SK-N-SH (cell line): Measurements from ENCODE around the gene CATSPER4.

Source experiments
- TF ChIP-seq, protein P1 (sequence below): IDR thresholded peaks from 2 replicates; pipeline ENCODE4 v1.6.1; 2012; ENCODE audit warnings: mild to moderate bottlenecking, low read depth, low read length, moderate library complexity
- TF ChIP-seq, protein P2 (sequence below): fragments of 150-350 bp; IDR thresholded peaks from 2 replicates; pipeline ENCODE4 v1.6.1; 2017; ENCODE audit warnings: antibody characterized with exemption, low read length, low read depth, borderline replicate concordance

DNA sequence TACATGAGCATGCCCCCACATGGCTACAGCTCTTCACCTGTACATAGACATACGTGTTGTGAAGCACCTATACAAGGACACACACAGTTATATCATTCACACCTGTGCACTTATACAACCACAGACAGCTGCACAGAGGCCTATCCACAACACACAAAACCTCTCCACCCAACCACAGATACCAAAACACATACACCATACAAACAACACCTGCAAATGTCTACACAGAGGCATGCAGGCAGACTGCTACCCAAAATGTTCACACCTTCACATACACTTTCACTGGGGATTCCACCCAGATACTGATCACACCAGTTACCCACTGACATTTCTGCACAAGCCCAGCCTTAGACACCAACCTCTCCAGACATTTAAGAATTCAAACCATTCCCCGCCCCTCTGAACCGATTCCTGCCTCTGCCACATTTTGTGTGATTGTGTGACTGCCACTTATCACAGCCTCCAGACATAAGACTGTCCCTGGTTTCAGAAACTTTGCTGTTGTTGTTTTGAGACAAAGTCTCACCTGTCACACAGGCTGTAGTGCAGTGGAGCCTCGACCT, 23.6 kb upstream of the CATSPER4 start:
- TF ChIP-seq, protein P1, sequence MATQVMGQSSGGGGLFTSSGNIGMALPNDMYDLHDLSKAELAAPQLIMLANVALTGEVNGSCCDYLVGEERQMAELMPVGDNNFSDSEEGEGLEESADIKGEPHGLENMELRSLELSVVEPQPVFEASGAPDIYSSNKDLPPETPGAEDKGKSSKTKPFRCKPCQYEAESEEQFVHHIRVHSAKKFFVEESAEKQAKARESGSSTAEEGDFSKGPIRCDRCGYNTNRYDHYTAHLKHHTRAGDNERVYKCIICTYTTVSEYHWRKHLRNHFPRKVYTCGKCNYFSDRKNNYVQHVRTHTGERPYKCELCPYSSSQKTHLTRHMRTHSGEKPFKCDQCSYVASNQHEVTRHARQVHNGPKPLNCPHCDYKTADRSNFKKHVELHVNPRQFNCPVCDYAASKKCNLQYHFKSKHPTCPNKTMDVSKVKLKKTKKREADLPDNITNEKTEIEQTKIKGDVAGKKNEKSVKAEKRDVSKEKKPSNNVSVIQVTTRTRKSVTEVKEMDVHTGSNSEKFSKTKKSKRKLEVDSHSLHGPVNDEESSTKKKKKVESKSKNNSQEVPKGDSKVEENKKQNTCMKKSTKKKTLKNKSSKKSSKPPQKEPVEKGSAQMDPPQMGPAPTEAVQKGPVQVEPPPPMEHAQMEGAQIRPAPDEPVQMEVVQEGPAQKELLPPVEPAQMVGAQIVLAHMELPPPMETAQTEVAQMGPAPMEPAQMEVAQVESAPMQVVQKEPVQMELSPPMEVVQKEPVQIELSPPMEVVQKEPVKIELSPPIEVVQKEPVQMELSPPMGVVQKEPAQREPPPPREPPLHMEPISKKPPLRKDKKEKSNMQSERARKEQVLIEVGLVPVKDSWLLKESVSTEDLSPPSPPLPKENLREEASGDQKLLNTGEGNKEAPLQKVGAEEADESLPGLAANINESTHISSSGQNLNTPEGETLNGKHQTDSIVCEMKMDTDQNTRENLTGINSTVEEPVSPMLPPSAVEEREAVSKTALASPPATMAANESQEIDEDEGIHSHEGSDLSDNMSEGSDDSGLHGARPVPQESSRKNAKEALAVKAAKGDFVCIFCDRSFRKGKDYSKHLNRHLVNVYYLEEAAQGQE, result no peak
- TF ChIP-seq, protein P2, sequence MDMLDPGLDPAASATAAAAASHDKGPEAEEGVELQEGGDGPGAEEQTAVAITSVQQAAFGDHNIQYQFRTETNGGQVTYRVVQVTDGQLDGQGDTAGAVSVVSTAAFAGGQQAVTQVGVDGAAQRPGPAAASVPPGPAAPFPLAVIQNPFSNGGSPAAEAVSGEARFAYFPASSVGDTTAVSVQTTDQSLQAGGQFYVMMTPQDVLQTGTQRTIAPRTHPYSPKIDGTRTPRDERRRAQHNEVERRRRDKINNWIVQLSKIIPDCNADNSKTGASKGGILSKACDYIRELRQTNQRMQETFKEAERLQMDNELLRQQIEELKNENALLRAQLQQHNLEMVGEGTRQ, result no peak
